Measurements from ENCODE around the gene ACOT11.

Gene ACOT11

DNA sequence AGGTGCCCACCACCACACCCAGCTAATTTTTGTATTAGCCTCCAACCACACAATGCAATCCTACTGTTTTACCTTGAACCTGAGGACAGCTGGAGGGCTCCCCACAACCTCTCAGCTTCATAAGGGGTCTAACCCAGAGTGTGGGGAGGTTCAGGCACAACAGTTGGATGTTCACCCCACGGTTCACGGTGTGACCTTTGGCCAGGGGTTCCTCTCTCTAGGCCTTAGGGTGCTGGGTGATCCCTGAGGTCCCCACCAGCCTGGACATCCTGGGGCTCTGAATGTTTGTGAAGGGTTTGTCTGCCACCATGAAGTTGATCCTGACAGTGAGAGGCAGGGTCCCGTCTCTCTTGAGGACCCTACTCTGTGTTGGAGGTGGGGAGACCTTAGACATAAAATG, 3.9 kb downstream of the ACOT11 start:
- no peaks in the 10 kb centered on the region for H3K36me3 ChIP-seq (ENCODE audit: insufficient read depth, low read length)
- H3K9me3 ChIP-seq (replicated peaks; ENCODE audit: low read length): peaks cover 4% of the 10 kb centered on the region
- H3K4me1 ChIP-seq (ENCODE audit: control insufficient read depth, insufficient read depth, low read length): peaks cover 30% of the 10 kb centered on the region
- H3K9ac ChIP-seq (ENCODE audit: low read depth, low read length): no peak overlapping the region
- H3K4me2 ChIP-seq (ENCODE audit: low read length): no peak overlapping the region
- H3K27me3 ChIP-seq (ENCODE audit: control insufficient read depth, insufficient read depth, low read length): peaks cover 11% of the 10 kb centered on the region
- no peak overlapping the region for H3K4me3 ChIP-seq (ENCODE audit: low read length)

DNA sequence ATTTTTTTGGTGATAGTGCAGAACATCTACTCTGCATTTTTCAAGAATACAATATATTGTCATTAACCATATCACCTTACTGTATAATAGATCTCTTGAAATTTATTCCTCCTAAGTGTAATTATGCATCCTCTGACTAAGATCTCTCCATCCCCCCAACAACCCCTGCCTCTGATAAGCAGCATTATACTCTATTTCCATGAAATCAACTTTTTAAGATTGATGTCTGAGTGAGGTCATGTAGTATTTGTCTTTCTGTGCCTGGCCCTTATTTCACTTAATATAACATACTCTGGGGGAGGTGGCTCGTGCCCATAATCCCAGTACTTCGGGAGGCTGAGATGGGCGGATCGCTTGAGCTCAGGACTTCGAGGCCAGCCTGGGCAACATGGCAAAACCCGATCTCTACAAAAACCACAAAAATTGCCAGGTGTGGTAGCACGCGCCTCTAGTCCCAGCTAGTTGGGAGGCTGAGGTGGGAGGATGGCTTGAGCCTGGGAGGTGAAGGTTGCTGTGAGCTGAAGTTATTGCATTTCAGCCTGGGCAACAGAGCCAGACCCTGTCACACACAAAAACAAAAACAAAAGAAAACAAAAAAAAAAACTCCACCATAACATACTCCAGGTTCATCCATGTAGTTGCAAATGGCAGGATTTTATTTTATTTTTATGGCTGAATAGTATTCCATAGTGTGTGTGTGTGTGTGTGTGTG, 5.7 kb downstream of the ACOT11 start:
- H3K4me2 ChIP-seq (ENCODE audit: low read length): no peak overlapping the region
- H3K9me3 ChIP-seq (replicated peaks; ENCODE audit: low read length): peaks cover 4% of the 10 kb centered on the region
- no peak overlapping the region for H3K4me3 ChIP-seq (ENCODE audit: low read length)
- peaks cover 14% of the 10 kb centered on the region for H3K27me3 ChIP-seq (ENCODE audit: control insufficient read depth, insufficient read depth, low read length)
- H3K9ac ChIP-seq (ENCODE audit: low read depth, low read length): no peak overlapping the region
- H3K36me3 ChIP-seq (ENCODE audit: insufficient read depth, low read length): no peaks in the 10 kb centered on the region
- peaks cover 12% of the 10 kb centered on the region for H3K4me1 ChIP-seq (ENCODE audit: control insufficient read depth, insufficient read depth, low read length)

DNA sequence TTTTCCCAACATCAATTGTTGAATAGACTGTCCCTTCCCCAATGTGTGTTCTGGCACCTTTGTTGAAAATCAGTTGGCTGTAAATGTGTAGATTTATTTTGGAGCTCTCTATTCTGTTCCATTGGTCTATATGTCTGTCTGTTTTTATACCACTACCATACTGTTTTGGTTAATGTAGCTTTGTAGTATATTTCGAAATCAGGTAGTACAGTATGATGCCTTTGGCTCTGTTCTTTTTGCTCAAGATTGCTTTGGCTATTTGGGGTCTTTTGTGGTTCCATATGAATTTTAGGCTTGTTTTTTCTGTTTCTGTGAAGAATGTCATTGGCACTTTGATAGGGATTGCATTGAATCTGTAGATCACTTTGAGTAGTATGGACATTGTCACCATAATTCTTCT, 8.1 kb downstream of the ACOT11 start:
- Histone ChIP-seq H3K9me3 (replicated peaks; ENCODE audit: low read length) (peaks cover 4% of the 10 kb centered on the region), H3K4me2 (ENCODE audit: low read length) (no peak overlapping the region), H3K4me3 (ENCODE audit: low read length) (no peak overlapping the region), H3K36me3 (ENCODE audit: insufficient read depth, low read length) (no peaks in the 10 kb centered on the region), H3K9ac (ENCODE audit: low read depth, low read length) (no peak overlapping the region), H3K4me1 (ENCODE audit: control insufficient read depth, insufficient read depth, low read length) (no peaks in the 10 kb centered on the region), H3K27me3 (ENCODE audit: control insufficient read depth, insufficient read depth, low read length) (peaks cover 11% of the 10 kb centered on the region)

DNA sequence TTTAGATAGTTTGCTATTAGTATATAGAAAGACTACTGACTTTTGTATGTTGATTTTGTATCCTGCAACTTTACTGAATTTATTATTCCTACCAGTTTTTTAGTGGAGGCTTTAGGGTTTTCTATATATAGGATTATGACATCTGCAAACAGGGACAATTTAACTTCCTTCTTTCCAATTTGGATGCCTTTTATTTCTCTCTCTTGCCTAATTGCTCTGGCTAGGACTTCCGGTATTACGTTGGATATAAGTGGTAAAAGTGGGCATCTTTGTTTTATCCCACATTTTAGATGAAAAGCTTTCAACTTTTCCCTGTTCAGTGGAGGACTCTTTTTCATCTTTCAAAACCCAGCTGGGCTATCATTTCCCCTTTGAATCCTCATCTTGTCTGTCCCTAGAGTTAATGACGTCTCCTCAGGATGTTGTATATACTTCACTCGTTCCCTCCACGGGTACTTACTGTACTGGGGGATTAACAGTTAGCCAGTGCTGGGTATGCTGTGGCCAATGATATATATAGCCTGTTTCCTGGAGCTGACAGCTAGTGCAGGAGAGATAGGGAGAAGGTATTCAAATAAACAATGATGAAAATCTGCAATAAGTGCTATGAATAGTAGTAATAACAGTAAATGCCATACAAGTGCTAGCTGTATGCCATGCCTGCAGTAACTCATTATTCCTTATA, 9.8 kb downstream of the ACOT11 start:
- H3K4me1 ChIP-seq (ENCODE audit: control insufficient read depth, insufficient read depth, low read length): no peaks in the 10 kb centered on the region
- H3K36me3 ChIP-seq (ENCODE audit: insufficient read depth, low read length): no peaks in the 10 kb centered on the region
- H3K9ac ChIP-seq (ENCODE audit: low read depth, low read length): no peak overlapping the region
- H3K4me2 ChIP-seq (ENCODE audit: low read length): no peak overlapping the region
- H3K9me3 ChIP-seq (replicated peaks; ENCODE audit: low read length): peaks cover 4% of the 10 kb centered on the region
- no peak overlapping the region for H3K4me3 ChIP-seq (ENCODE audit: low read length)
- peaks cover 11% of the 10 kb centered on the region for H3K27me3 ChIP-seq (ENCODE audit: control insufficient read depth, insufficient read depth, low read length)

DNA sequence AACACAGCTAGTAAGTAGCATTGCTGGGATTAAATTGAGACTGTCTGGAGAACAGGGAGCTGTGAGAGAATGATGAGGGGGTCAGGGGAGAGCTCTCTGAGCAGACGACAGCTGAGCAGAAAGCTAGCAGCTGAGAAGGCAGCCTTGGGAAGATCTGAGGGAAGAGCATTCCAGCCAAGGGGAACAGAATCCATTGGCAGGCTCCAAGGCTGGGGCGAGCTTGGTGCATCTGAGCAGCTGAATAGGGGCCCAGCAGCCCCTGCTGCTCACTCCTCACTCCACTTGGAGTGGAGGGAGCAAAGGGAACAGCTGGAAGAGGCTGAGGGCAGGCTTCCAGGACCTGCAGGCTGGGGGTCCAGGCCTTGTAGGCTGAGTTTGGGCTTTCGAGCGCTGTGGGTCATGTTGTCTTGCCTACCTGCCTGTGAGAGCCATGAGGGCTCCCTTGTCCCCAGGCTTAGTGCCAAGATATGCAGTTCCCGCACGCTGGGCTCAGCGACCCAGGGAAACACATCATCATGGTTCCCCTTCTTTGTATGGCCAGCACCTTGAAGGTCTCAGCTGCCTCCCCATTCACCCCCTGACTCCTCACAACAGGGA, 10.5 kb downstream of the ACOT11 start:
- Histone ChIP-seq H3K4me3 (ENCODE audit: low read length) (no peak overlapping the region), H3K9ac (ENCODE audit: low read depth, low read length) (no peak overlapping the region), H3K4me2 (ENCODE audit: low read length) (no peak overlapping the region), H3K4me1 (ENCODE audit: control insufficient read depth, insufficient read depth, low read length) (no peaks in the 10 kb centered on the region), H3K9me3 (replicated peaks; ENCODE audit: low read length) (peaks cover 4% of the 10 kb centered on the region), H3K27me3 (ENCODE audit: control insufficient read depth, insufficient read depth, low read length) (peaks cover 11% of the 10 kb centered on the region), H3K36me3 (ENCODE audit: insufficient read depth, low read length) (no peaks in the 10 kb centered on the region)

DNA sequence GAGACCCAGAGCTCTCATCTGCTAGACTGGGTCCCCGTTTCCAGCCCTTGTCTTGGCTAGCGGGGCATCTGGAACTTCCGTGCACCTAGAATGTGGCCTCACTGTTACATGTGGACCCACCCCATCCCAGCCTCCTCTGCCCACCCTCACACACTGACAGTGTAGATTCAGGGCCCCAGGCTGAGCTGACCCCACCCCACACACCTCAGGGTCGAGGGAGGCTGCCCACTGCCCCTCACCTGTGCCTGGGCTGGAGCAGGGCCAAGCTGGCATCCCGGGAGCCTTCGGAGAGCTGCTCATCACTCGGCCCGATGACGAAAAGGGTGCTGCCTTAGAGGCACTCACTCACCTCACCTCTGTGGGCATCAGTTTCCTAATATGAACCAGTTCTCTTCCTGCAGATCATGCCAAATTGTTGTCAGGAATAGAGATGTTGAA, 11.1 kb downstream of the ACOT11 start:
- no peak overlapping the region for H3K4me2 ChIP-seq (ENCODE audit: low read length)
- no peak overlapping the region for H3K9ac ChIP-seq (ENCODE audit: low read depth, low read length)
- H3K27me3 ChIP-seq (ENCODE audit: control insufficient read depth, insufficient read depth, low read length): peaks cover 11% of the 10 kb centered on the region

DNA sequence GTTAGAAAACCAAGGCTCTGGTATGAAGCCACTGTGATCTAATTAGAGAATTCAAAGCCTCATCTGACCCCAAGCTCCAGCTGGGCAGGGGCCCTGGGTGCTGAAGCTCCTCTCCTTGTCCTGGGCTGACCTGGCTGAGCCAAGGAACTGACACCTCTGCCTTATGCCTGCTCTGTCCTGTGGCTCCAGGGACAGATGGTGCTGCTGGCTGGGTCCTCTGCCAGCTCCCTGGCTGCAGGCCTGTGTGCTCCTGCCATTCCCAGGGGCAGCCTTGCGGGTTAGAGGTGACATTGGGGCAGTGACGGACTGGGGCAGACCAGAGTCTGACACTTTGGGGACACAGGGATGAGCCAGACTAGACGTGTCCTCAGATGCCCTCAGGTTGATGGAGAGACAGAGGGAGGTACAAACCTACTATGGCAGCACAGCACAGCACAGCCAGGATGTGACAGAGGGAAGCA, 11.8 kb downstream of the ACOT11 start:
- Histone ChIP-seq H3K4me1 (ENCODE audit: control insufficient read depth, insufficient read depth, low read length) (no peaks in the 10 kb centered on the region), H3K9ac (ENCODE audit: low read depth, low read length) (no peak overlapping the region), H3K4me2 (ENCODE audit: low read length) (no peak overlapping the region), H3K36me3 (ENCODE audit: insufficient read depth, low read length) (no peaks in the 10 kb centered on the region), H3K4me3 (ENCODE audit: low read length) (no peak overlapping the region), H3K9me3 (replicated peaks; ENCODE audit: low read length) (peaks cover 4% of the 10 kb centered on the region), H3K27me3 (ENCODE audit: control insufficient read depth, insufficient read depth, low read length) (peaks cover 11% of the 10 kb centered on the region)

More for the DNA sequence above, 11.1 kb downstream of the ACOT11 start:
- Histone ChIP-seq H3K4me3 (ENCODE audit: low read length) (no peak overlapping the region), H3K36me3 (ENCODE audit: insufficient read depth, low read length) (no peaks in the 10 kb centered on the region), H3K4me1 (ENCODE audit: control insufficient read depth, insufficient read depth, low read length) (no peaks in the 10 kb centered on the region), H3K9me3 (replicated peaks; ENCODE audit: low read length) (peaks cover 4% of the 10 kb centered on the region)

DNA sequence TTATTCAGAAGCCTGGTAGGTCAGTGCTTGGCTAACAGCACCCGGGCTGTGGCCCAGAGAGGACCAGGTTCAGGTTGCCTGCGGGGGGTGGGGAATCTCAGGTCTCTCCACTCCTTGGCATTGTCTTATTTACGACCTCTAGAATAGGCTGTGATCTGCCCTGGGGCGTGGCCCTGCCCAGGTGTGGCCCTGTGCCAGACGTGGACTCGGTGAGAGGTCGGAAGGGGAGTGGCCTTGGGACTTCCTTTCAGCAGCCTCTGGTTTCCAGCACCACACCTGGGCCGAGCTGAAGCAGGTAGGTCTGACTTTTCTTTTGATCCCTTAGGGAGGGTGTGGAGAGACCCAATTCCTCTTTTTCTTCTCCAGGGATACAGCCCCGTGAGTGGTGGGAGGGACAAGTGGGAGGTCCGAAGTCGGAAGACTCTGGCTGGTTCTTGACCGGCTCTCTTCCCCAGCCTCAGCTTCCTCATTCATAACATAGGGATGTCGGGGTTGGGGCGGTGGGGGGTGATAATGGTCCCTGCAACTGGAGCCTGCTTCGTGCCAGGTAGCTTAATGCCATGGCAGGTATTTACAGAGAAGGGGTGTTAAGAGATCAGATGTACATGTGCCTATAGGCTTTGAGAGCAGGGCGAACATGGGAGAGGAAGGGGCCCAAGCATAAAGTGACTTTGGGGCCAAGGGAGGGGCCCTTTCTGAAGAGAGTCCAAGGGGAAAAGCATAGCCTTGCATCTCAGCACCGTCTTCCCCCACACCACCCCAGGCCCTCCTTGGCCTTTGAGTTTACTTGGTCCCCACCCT, 16.5 kb downstream of the ACOT11 start:
- H3K4me2 ChIP-seq (ENCODE audit: low read length): no peak overlapping the region
- no peak overlapping the region for H3K9ac ChIP-seq (ENCODE audit: low read depth, low read length)
- no peaks in the 10 kb centered on the region for H3K36me3 ChIP-seq (ENCODE audit: insufficient read depth, low read length)
- no peaks in the 10 kb centered on the region for H3K9me3 ChIP-seq (replicated peaks; ENCODE audit: low read length)
- H3K4me3 ChIP-seq (ENCODE audit: low read length): no peak overlapping the region
- H3K27me3 ChIP-seq (ENCODE audit: control insufficient read depth, insufficient read depth, low read length): peaks cover 6% of the 10 kb centered on the region
- peaks cover 6% of the 10 kb centered on the region for H3K4me1 ChIP-seq (ENCODE audit: control insufficient read depth, insufficient read depth, low read length)

DNA sequence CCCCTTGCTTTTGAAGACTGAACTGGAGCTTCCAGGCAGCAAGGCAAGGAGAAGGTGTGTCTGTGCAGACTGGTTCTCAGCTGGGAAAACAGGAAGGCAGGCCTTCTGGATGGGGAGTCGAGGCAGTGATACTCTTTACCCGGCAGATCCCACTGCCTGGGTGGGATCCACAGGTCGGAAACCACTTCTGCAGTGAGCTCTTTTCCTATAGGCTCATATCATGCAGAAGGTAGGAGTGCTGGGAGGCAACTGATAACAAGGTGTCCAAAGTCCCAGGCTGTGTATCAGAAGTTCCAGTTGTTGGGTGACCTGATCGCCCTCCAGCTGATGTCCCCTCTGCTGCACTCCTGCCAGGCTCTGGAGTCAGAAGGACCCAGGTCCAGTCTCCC, 17.1 kb downstream of the ACOT11 start:
- Histone ChIP-seq H3K4me3 (ENCODE audit: low read length) (no peak overlapping the region), H3K36me3 (ENCODE audit: insufficient read depth, low read length) (no peaks in the 10 kb centered on the region), H3K4me2 (ENCODE audit: low read length) (no peak overlapping the region), H3K4me1 (ENCODE audit: control insufficient read depth, insufficient read depth, low read length) (peaks cover 9% of the 10 kb centered on the region), H3K27me3 (ENCODE audit: control insufficient read depth, insufficient read depth, low read length) (peaks cover 3% of the 10 kb centered on the region), H3K9me3 (replicated peaks; ENCODE audit: low read length) (no peaks in the 10 kb centered on the region), H3K9ac (ENCODE audit: low read depth, low read length) (no peak overlapping the region)

DNA sequence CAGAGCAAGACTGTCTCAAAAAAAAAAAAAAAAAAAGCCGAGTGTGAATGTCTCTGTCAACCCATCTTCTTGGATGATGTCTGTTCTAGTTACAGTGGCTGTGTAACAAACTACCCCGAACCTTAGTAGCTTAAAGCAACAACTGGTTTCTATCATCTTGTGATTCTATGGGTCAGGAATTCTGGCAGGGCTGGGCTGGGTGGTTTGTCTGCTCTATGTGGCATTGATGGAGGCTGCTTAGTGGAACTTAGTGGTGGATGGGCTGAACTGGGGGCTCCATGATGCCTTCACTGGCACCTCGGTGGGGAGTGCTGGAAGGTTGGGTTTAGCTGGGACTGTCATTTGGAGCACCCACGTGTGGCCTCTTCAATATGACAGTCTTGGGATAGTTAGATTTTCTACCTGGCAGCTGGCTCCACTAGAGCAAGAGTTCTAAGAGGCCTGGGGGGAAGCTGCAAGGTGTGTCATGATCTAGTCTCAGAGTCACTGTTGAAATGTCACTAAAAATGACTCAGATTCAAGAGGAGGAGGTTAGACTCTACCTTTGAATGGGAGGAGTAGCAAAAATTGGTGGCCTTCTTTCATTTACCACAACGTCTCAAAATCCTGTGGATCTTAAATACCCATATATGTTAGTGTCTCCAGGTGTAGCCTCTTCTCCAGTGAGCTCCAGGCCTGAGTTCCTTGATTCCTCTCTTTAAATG, 18.6 kb downstream of the ACOT11 start:
- Histone ChIP-seq H3K36me3 (ENCODE audit: insufficient read depth, low read length) (no peaks in the 10 kb centered on the region), H3K9me3 (replicated peaks; ENCODE audit: low read length) (no peaks in the 10 kb centered on the region), H3K4me3 (ENCODE audit: low read length) (no peak overlapping the region), H3K4me1 (ENCODE audit: control insufficient read depth, insufficient read depth, low read length) (peaks cover 9% of the 10 kb centered on the region), H3K4me2 (ENCODE audit: low read length) (no peak overlapping the region), H3K27me3 (ENCODE audit: control insufficient read depth, insufficient read depth, low read length) (peaks cover 3% of the 10 kb centered on the region), H3K9ac (ENCODE audit: low read depth, low read length) (no peak overlapping the region)

DNA sequence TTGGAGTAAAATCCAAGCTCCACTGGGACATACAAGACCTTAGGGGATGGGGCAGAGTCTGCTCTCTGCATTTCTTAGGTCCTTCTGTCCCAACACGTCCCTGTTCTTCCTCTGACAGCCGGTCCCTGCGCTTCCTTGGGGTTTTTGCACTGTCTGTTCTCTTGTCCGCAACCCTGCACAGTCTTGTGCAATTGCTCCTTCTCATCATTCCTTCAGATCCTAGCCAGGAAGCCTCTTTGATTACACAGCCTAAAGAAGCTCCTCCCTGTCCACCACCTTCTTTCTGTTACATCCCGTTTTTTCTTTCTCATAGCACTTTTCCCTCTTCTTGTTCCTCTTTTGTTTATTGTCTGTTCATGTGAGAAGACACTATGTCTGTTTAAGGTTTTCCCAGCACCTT, 19.9 kb downstream of the ACOT11 start:
- H3K9ac ChIP-seq (ENCODE audit: low read depth, low read length): no peak overlapping the region
- H3K9me3 ChIP-seq (replicated peaks; ENCODE audit: low read length): no peaks in the 10 kb centered on the region
- peaks cover 9% of the 10 kb centered on the region for H3K4me1 ChIP-seq (ENCODE audit: control insufficient read depth, insufficient read depth, low read length)
- no peak overlapping the region for H3K4me3 ChIP-seq (ENCODE audit: low read length)
- H3K27me3 ChIP-seq (ENCODE audit: control insufficient read depth, insufficient read depth, low read length): peaks cover 3% of the 10 kb centered on the region
- no peak overlapping the region for H3K4me2 ChIP-seq (ENCODE audit: low read length)
- H3K36me3 ChIP-seq (ENCODE audit: insufficient read depth, low read length): no peaks in the 10 kb centered on the region
